AG09319 (cell line): ENCODE results near the gene ALG9.
"Not testable (repeated sequence)": the region's sequence is repeated elsewhere in the genome, so short reads cannot be mapped to it uniquely, and the experiment has no call there.

Source experiments
- DNase-seq: peaks from one replicate; pipeline ENCODE4 v3.0.0-alpha.2; 2010; ENCODE audit warnings: low read depth; ENCODE audit errors: extremely low read depth
- CTCF ChIP-seq: IDR thresholded peaks from 2 replicates; pipeline ENCODE4 v1.5.1; 2011; ENCODE audit warnings: low read depth, mild to moderate bottlenecking, inconsistent platforms, low read length, moderate library complexity

ALG9 gene

GRCh38 chr11:111774955-111775710 is 96.2 kb downstream of the ALG9 start:
- DNase-seq: no peak
- TF ChIP-seq CTCF: no peak

GRCh38 chr11:111772535-111772934 is 98.8 kb downstream of the ALG9 start:
- TF ChIP-seq CTCF: no peak
- no peak for DNase-seq

GRCh38 chr11:111771205-111771604 is 100.2 kb downstream of the ALG9 start:
- DNase-seq: not testable (repeated sequence)

GRCh38 chr11:111770581-111771134 is 100.7 kb downstream of the ALG9 start:
- DNase-seq: no peak
- no peak for TF ChIP-seq CTCF

GRCh38 chr11:111766834-111767142 is 104.6 kb downstream of the ALG9 start:
- DNase-seq: no peak

GRCh38 chr11:111765984-111766833 is 105.2 kb downstream of the ALG9 start, which contains the start of gene PPP2R1B:
PPP2R1B (minus strand) TSS chr11:111766389; CDS start chr11:111766361, 28 bp downstream.
- DNase-seq: no peak
- no peak for TF ChIP-seq CTCF

More at GRCh38 chr11:111766834-111767142, 104.6 kb downstream of the ALG9 start:
- no peak for TF ChIP-seq CTCF

- no peak for DNase-seq
- no peak for TF ChIP-seq CTCF
Observed at GRCh38 chr11:111765320-111765983, 105.9 kb downstream of the ALG9 start.
